Measurements from ENCODE around the gene SAMSN1. TPM values are rescaled to one million over a fixed set of nuclear protein-coding genes. Genes with fewer than 3 reads are reported as not detected.
"Not testable (repeated sequence)": the region's sequence is repeated elsewhere in the genome, so short reads cannot be mapped to it uniquely, and the experiment has no call there.

Gene SAMSN1
- total and polyA plus RNA-seq, 10 donors, result 24.8 to 79.2 (median 47.1) TPM

- Histone ChIP-seq H3K27me3 (replicated peaks in 1 of 7) (no peaks in the 10 kb centered on the region), H3K27ac (peak overlapping the region in 1 of 8 donors; percentile 7), H3K4me3 (no peak overlapping the region), H3K9me3 (peaks cover 0 to 4% (median 0%) of the 10 kb centered on the region in 8 donors), H3K4me1 (peaks cover 0 to 58% (median 35%) of the 10 kb centered on the region in 6 donors), H3K36me3 (peaks cover 0 to 52% (median 9%) of the 10 kb centered on the region in 6 donors)
- TF ChIP-seq POLR2A (IDR thresholded peaks at IDR 0.05), result no peak
- TF ChIP-seq POLR2AphosphoS5 (IDR thresholded peaks at IDR 0.05), result no peak
- TF ChIP-seq, protein P1, sequence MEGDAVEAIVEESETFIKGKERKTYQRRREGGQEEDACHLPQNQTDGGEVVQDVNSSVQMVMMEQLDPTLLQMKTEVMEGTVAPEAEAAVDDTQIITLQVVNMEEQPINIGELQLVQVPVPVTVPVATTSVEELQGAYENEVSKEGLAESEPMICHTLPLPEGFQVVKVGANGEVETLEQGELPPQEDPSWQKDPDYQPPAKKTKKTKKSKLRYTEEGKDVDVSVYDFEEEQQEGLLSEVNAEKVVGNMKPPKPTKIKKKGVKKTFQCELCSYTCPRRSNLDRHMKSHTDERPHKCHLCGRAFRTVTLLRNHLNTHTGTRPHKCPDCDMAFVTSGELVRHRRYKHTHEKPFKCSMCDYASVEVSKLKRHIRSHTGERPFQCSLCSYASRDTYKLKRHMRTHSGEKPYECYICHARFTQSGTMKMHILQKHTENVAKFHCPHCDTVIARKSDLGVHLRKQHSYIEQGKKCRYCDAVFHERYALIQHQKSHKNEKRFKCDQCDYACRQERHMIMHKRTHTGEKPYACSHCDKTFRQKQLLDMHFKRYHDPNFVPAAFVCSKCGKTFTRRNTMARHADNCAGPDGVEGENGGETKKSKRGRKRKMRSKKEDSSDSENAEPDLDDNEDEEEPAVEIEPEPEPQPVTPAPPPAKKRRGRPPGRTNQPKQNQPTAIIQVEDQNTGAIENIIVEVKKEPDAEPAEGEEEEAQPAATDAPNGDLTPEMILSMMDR (IDR thresholded peaks at IDR 0.05 in 8 of 11, conservative IDR thresholded peaks at IDR 0.05 in 3 of 11), result no peak
- 79 to 93% (median 90%) methylated on average over 1 of the region's 1 CpG for WGBS, 5 donors
- intact Hi-C loops (cut with DNase I; ENCODE audit: low total_unique reads), result no loop called here
- DNase-seq, result no peak
Measured at GRCh38 chr21:14519000-14519399, 27.1 kb downstream of the SAMSN1 start.

GRCh38 chr21:14513804-14514203 lies 32.3 kb downstream of the SAMSN1 start:
- TF ChIP-seq POLR2AphosphoS5 (IDR thresholded peaks at IDR 0.05) (peak in 1 of 3 donors; percentile 8), POLR2A (IDR thresholded peaks at IDR 0.05) (no peak)
- peaks cover 0 to 93% (median 31%) of the 10 kb centered on the region in 6 donors for H3K36me3 ChIP-seq
- 91 to 100% (median 97%) methylated on average over 1 of the region's 1 CpG for WGBS, 5 donors

GRCh38 chr21:14506859-14507457 lies 39.2 kb downstream of the SAMSN1 start:
- intact Hi-C loops (cut with DNase I; ENCODE audit: low total_unique reads), result not testable (repeated sequence)

More at GRCh38 chr21:14513804-14514203, 32.3 kb downstream of the SAMSN1 start:
- intact Hi-C loops (cut with DNase I; ENCODE audit: low total_unique reads), result no loop called here
- no peak overlapping the region for H3K4me3 ChIP-seq
- no peaks in the 10 kb centered on the region for H3K27me3 ChIP-seq (replicated peaks in 1 of 7)
- no peak overlapping the region for H3K27ac ChIP-seq
- H3K9me3 ChIP-seq, result peaks cover 0 to 5% (median 0%) of the 10 kb centered on the region in 8 donors
- DNase-seq, result no peak
- peaks cover 0 to 7% (median 0%) of the 10 kb centered on the region in 6 donors for H3K4me1 ChIP-seq

GRCh38 chr21:14500873-14501272 lies 45.2 kb downstream of the SAMSN1 start:
- DNase-seq, result no peak
- intact Hi-C loops (cut with DNase I; ENCODE audit: low total_unique reads), result no loop called here
- peaks cover 0 to 14% (median 0%) of the 10 kb centered on the region in 6 donors for H3K4me1 ChIP-seq
- WGBS, 5 donors, result 92 to 98% (median 94%) methylated on average over 2 of the region's 2 CpGs
- no peak overlapping the region for H3K4me3 ChIP-seq
- peaks cover 0 to 97% (median 45%) of the 10 kb centered on the region in 6 donors for H3K36me3 ChIP-seq
- no peak overlapping the region for H3K27ac ChIP-seq
- TF ChIP-seq POLR2AphosphoS5 (IDR thresholded peaks at IDR 0.05) (no peak), POLR2A (IDR thresholded peaks at IDR 0.05) (no peak)
- TF ChIP-seq, protein P1 (IDR thresholded peaks at IDR 0.05 in 8 of 11, conservative IDR thresholded peaks at IDR 0.05 in 3 of 11), result no peak
- no peaks in the 10 kb centered on the region for H3K27me3 ChIP-seq (replicated peaks in 1 of 7)
- H3K9me3 ChIP-seq, result no peaks in the 10 kb centered on the region

More at GRCh38 chr21:14506859-14507457, 39.2 kb downstream of the SAMSN1 start:
- not testable (repeated sequence) for H3K4me3 ChIP-seq; H3K27me3 ChIP-seq (replicated peaks in 1 of 7); DNase-seq; H3K27ac ChIP-seq; H3K9me3 ChIP-seq
- Histone ChIP-seq H3K36me3 (peaks cover 0 to 100% (median 35%) of the 10 kb centered on the region in 6 donors), H3K4me1 (peaks cover 0 to 11% (median 0%) of the 10 kb centered on the region in 6 donors)
- 90 to 99% (median 96%) methylated on average over 2 of the region's 2 CpGs for WGBS, 5 donors

- Histone ChIP-seq H3K27me3 (replicated peaks in 1 of 7) (no peaks in the 10 kb centered on the region), H3K27ac (peak overlapping the region in 2 of 8 donors; percentile 10 to 40), H3K36me3 (peaks cover 0 to 97% (median 53%) of the 10 kb centered on the region in 6 donors), H3K4me3 (no peak overlapping the region), H3K9me3 (no peaks in the 10 kb centered on the region), H3K4me1 (peaks cover 0 to 9% (median 0%) of the 10 kb centered on the region in 6 donors)
- intact Hi-C loops (cut with DNase I; ENCODE audit: low total_unique reads), result no loop called here
- WGBS, 5 donors, result 40 to 90% (median 78%) methylated on average over 1 of the region's 1 CpG
- TF ChIP-seq, protein P1 (IDR thresholded peaks at IDR 0.05 in 8 of 11, conservative IDR thresholded peaks at IDR 0.05 in 3 of 11), result no peak
- TF ChIP-seq POLR2AphosphoS5 (IDR thresholded peaks at IDR 0.05) (no peak), POLR2A (IDR thresholded peaks at IDR 0.05) (no peak)
- DNase-seq, result no peak
Measured at GRCh38 chr21:14499316-14499715, 46.8 kb downstream of the SAMSN1 start.
